HG03045 (cell line): Measurements from ENCODE around the gene KLF1.
"Not testable (repeated sequence)": the region's sequence is repeated elsewhere in the genome, so short reads cannot be mapped to it uniquely, and the experiment has no call there.

Source experiments
- ATAC-seq: cut with Tn5 transposase; IDR thresholded peaks from one replicate; pipeline ENCODE4 v1.9.1; 2021; ENCODE audit warnings: mild to moderate bottlenecking, moderate library complexity; ENCODE audit not compliant: unreplicated experiment

KLF1 gene

DNA sequence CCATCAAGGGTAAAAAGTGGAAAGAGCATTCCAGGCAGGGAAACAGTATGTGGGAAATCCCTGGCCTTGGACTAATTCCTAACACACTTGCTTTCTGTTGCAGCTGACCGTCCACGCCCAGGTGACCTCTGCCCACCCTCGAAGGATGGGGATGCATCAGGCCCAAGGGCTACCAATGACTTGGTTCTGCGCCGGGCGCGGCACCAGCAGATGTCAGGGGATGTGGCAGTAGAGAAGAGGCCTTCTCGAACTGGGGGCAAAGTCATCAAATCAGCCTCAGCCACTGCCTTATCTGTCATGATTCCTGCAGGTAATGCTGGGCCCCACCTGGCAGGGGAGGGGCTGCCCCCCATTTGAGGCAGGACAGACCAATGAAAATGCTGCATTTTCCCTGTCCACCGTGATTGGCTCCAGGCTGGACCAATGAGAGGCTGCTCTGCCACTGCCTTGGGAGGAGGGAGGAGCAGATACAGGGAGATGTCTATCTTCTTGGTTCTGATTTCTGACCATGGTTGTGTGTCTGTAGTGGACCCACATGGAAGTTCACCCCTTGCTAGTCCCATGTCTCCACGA lies 18.4 kb downstream of the KLF1 start:
- no peak for ATAC-seq

DNA sequence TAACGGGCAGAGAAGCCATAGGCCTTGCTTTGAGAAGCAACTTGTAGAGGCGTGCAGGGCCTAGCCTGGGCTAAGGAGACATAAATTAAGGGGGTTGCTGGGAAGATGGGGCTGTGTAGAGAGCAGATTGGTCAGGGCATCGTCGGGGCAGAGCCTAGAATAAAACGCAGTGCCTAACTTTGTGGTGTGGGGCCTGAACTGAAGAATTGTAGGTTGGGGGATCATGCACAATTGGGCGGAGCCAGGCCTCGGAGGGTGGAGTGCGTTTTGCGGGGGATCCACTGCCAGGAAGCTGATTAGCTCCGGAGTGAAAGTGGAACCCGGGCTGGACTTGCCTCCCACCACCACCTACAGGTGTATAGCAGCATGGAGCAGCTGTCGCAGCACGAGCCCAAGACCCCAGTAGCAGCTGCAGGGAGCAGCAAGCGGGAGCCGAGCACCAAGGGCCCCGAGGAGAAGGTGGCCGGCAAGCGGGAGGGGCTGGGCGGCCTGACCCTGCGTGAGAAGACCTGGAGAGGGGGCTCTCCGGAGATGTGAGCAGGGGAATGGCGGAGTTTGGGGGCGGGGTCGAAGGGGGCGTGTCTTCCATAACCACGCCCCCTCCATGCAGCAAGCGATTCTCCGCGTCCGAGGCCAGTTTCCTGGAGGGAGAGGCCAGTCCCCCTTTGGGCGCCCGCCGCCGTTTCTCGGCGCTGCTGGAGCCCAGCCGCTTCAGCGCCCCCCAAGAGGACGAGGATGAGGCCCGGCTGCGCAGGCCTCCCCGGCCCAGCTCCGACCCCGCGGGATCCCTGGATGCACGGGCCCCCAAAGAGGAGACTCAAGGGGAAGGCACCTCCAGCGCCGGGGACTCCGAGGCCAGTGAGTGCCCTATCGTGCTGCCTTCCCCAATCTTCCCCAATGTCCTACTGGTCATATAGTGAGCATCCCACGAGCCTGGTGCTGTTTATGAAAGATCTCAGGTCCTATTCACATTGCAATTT lies 19.6 kb downstream of the KLF1 start:
- ATAC-seq: peak; percentile 65

DNA sequence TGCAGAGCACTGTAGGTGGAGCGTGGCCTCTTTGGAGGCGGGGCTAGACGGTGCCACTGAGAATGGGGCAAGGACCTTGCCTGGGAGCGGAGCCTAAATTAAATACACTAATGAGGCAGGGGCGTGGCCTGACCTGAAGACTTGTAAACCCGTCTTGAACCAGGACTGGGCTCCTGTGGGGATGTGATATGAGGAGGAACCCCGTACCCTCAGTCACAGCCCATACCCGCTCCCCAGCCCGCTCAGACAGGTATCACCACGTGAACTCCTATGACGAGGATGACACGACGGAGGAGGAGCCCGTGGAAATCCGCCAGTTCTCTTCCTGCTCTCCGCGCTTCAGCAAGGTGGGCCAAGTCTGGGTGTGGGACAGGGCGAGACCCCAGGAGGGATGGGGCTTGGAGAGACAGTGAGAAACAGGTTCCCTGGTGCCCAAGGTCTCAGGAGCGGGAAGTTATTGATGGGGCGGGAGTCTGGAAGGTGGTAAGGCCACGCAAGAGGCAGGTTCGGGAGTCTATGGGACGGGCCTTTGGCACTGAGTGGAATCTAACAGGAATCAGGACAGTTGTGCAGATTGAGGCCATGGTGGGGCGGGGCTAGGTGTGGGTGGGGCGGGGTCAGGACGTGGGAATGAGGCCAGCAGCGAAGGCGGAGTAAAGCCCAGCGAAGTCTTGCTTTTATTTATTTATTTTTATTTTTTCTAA lies 20.4 kb downstream of the KLF1 start:
- ATAC-seq: no peak

DNA sequence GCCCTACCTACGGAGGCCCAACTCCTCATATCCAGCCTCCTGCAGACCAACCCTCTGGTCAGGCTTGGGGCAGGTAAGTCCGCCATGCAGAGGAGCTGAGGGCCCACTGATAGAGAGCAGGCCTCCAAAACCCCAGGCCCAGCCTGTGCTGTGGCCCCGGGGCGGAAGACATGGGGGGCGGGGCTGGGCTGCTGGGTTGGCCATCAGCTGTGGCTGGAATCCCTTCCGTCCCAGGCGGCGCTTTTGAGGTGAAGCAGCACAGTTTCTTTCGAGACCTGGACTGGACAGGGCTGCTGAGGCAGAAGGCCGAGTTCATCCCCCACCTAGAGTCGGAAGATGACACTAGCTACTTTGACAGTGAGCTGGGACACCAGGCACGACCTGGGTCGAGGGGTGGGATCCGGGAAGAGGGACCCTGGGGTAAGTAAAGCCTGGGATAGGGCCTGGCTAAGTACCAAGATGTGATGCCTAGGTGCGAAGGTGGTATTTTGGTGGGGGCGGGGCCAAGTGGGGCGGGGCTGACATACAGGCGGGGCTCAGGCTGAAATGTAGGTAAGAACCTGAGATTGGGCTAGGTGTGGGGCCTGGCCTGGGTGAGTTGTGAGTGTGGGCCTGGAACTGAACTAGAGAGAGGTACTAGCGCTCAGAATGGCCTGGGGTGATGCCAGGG lies 21.1 kb downstream of the KLF1 start:
- ATAC-seq: no peak

DNA sequence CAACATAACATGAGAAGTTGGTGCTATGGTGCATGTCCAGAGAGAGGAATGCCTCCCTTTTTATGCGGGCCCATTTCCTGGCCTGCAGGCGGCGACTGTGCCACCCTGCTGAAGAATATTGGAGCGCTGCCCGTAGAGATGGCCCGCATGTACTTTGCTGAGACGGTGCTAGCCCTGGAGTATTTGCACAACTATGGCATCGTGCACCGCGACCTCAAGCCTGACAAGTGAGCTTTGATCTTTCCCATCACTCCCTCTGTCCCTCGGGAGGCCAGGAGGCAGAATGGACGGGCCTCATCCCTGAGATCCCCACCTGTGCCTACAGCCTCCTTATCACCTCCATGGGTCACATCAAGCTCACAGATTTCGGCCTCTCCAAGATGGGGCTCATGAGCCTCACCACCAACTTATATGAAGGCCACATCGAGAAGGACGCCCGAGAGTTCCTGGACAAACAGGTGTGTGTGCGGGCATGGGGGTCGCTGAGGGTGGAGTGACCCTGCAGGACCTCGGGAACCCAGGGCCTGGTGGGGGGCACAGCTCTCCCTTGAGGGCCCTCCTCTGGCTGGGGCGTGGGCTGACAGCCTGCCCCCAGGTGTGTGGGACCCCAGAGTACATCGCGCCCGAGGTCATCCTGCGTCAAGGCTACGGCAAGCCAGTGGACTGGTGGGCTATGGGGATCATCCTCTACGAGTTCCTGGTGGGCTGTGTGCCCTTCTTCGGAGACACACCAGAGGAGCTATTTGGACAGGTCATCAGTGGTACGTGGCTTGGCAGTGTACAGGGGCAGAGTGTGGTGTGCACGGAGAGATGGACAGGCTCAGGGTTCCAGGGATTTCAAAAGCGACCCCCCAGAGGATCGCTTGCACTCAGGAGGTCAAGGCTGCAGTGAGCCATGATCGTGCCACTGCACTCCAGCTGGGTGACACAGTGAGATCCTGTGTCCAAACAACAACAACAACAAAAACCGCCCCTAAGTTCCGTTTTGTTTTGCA lies 22.0 kb downstream of the KLF1 start:
- no peak for ATAC-seq

GRCh38 chr19:12864143-12864542 lies 22.9 kb downstream of the KLF1 start:
- no peak for ATAC-seq

GRCh38 chr19:12859546-12859945 lies 27.5 kb downstream of the KLF1 start:
- no peak for ATAC-seq

GRCh38 chr19:12858041-12858928 lies 28.7 kb downstream of the KLF1 start:
- no peak for ATAC-seq

GRCh38 chr19:12856653-12857052 lies 30.3 kb downstream of the KLF1 start:
- no peak for ATAC-seq

DNA sequence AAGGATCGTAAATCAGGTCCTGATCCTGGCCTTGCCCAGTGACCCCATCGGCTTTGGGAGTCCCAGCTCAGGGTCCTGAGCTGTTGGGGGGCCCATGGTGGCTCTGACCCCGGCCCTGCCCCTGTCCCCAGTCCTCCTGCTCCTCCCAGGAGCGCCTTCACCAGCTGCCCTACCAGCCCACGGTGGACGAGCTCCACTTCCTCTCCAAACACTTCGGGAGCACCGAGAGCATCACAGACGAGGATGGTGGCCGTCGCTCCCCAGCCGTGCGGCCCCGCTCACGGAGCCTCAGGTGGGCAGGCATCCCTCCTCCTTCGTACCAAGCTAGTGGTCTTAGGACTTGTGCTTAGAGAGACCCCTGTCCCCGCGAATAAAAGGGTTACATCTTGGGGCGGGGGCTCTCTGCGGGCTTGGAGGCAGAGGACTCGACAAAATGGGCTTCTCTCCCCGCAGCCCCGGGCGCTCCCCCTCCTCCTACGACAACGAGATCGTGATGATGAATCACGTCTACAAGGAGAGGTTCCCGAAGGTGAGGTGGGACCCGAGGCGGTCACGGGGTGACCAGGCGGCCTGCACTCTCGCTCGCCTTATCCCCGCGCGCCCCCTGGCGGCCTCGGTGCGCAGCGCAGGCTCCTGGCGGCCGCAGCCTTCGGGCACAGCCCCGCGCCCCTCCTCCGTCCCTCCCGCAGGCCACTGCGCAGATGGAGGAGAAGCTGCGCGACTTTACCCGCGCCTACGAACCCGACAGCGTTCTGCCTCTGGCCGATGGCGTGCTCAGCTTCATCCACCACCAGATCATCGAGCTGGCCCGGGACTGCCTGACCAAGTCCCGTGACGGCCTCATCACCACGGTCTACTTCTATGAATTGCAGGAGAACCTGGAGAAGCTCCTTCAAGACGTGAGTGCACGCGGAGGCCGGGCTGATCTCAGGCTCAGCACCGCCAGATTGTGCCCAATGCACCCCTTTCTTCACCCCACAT lies 39.6 kb downstream of the KLF1 start:
- no peak for ATAC-seq

DNA sequence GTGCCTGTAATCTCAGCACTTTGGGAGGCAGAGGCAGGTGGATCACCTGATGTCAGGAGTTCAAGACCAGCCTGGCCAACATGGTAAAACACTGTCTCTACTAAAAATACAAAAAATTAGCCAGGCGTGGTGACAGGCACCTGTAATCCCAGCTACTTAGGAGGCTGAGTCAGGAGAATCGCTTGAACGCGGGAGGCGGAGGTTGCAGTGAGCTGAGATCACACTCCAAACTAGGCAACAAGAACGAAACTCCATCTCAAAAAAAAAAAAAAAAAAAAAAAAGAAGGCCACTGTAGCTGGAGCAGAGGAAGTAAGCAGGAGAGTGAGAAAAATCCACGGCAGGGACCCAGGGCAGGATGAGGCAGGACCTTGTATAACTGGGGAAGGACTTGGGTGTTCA lies 40.4 kb downstream of the KLF1 start:
- not testable (repeated sequence) for ATAC-seq

DNA sequence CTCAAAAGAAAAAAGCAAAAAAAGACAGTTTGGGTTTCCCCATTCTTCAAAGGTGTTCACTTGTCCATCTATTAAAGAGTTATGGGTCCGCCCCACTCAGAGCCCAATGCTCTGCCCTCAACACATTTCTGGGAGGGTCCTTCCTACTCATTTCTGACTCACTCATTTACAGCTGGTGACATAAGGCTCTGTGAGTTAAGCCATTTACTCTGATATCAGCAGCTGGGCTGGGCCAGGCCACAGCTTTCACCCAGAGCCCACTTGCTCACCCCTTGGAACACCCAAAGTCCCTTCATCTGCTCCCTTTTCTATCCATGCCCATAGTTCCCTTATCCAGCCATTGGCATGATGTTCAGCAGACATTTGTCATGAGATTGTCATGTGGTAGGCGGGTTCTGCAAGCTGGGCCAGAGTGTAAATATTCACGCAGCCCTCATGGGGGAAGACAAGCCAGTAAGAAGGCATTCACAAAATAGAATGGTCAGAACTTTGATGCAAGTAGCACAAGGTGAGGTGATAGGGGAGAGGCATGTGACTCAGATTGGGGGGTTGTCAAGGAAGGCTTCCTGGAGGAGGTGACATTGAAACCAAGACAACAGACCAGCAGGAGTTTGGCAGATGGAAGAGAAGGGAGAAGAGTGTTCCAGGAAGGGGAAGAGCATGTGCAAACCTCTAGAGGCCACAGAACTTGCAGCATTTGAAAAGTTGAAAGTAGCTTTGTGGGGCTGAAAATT lies 42.8 kb downstream of the KLF1 start:
- no peak for ATAC-seq

DNA sequence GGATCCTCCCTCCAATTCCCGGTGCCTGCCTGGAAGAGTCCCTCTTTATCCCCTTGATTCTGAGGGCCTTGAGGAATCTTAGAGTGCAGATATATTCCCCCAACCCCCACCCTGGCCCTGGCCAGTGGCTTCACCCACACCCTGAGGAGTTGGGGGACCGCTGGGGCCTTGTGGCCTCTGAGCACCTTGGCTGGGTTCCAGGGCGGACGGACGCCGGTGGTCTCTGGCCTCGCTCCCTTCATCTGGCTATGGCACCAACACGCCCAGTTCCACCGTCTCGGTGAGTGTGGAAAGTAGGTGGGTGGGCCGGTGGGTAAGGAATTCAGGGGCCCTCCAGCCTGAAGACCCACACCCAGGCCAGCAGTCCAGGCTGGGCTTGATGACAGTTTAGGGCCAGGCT lies 43.7 kb downstream of the KLF1 start:
- no peak for ATAC-seq

GRCh38 chr19:12842511-12842910 lies 44.5 kb downstream of the KLF1 start:
- ATAC-seq: no peak

GRCh38 chr19:12841094-12841493 lies 45.9 kb downstream of the KLF1 start:
- no peak for ATAC-seq

DNA sequence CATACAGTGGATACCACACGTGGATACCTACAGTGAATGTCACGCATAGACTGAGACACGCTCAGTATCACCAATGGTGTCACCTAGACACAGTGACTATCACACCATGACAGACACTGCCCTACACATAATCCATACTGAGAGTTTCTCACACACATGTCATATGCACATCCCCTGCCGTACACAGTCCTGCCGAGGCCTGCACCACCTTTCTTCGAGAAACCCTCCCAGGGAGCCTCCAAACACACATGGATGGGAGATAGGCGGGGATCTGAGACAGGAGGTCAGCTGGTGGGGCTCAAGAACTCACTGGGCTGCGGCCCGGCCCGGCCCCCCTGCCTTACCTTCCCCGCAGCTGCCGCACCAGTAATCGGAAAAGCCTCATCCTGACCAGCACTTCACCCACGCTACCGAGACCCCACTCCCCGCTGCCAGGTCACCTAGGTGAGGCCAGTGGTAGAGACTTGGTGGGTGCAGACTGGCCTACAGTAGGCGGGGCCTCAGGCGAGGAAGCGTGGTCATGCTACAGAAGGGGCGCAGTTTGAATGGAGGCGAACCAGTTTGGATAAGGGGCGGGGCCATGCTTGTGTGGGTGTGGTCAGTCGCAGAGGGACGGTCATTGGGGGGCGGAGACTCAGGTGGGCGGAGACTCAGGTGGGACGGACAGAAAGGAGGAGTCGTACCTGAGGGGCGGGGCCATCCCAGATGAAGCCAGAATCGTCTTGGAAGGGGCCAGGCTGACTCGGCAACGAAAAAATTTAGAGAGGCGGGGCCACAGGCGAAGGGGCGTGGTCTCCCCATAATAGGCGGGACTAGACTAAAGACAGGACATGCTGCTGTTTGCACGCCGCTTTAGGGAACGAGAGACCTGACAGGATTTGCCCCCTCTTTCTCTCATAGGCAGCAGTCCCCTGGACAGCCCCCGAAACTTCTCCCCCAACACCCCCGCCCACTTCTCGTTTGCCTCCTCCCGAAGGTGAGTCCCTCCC lies 46.6 kb downstream of the KLF1 start:
- no peak for ATAC-seq
